Measurements from ENCODE around the gene ANO7. TPM values are rescaled to one million over a fixed set of nuclear protein-coding genes. Genes with fewer than 3 reads are reported as not detected.
A peak's percentile ranks its signal among the peaks of the same experiment; 100 is the strongest.

The ANO7 gene
- total RNA-seq, 1 donor from 2014 or later, result 0.45 TPM

DNA sequence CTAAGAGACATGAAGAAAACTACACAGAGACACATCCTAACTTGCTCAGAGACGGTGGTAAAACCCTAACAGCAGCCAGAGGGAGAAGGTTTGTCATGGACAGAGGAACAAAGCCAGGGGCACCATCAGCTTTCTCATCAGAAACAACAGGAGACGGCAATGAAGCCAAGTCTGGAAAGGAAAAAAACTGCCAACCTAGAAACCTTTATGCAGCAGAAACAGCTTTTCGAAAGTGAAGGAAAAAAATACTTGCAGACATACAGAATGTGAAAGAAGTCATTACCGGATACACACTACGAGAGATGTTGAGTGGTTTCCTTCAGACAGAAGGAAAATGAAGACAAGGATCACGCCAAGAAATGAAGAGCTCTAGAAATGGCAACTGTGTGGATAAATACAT lies 55.9 kb downstream of the ANO7 start:
- no peak for DNase-seq (ENCODE audit: low read depth)

DNA sequence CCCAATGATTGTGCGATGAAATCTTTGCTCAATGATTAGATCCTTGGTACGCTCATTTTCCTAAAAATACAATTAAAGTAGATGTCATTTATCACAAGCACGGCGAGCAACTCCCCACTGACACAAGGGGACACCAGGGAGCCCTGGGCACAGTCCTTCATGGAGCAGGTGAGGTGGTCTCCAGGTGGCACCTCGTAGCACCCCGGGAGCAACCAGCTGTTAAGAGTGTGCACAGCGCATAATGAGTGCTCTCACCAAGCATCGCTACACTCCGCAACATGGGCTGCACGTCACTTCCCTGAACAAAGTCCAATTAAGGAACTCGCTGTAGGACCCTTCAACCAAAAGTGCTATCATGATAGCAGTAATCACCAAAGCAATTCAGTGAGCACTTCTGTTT lies 59.8 kb downstream of the ANO7 start:
- DNase-seq (ENCODE audit: low read depth), result no peak

DNA sequence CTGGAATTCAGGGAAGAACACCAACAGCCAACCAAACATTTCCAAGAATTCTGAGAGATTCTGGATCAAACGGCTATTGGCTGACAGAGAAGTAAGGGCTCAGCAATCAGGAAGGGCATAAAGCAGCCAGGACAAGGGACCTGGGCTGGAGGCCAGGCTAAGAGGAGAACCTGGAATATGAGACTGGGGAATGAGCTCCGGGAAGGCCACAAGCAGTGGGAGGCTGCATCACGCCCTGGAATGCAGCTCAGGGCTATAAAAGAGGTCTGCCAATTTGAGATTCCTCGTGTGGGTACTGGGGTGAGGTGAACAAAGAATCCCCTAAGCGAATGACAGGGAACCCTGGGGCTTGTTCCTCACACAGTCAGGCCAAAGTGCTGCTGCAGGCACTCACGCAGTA lies 60.4 kb downstream of the ANO7 start:
- peak; percentile 58 for DNase-seq (ENCODE audit: low read depth)

DNA sequence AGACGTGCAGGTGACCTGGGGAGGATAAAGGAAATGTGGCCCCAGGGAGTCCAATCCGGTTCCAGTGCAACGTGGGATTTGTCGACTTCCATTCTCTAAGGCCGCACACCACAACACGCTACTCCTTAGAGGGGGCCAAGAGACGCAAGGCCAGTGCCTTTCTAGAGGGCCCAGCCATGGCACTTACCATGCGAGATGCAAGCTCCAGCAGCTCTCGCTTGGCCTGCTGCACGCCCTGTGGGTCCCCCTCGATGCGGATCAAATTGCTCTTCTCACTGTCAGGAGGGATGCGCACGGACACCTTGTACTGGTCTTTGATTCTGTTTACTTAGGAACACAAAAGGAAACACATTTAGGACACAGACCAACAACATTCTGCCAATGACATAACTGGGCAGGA lies 61.2 kb downstream of the ANO7 start:
- no peak for DNase-seq (ENCODE audit: low read depth)

DNA sequence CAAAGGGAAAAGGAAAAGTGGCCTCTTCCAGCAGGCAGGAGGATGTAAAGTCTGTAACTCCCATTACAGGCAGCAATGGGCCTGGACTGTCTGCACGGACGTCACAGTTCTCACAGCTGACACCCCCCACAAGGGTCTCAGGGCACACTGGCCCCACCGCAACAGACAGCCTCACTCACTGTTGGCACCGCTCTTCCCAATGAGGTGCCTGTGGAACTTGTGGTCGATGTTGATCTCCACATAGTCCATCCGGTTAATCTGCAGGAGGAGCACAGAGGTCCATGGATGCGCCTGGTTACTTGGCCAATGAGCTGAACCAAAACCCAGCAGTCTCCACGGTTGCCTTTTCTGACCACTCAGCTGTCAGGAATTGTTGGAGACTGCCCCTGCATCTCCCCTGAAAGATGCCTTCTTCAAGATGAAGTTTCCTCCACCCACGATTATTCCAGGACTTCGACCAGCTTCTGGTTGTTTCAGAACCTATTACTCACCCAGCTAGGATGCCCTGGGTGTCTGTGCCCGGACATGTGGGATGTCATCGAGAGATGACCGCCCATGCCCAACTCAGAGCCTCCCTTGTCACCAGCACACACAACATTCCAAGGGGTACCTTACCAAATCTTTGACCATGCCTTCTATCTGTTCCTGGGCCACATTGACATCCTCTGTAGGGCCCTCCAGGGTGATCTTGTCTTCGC lies 64.5 kb downstream of the ANO7 start:
- no peak for DNase-seq (ENCODE audit: low read depth)

DNA sequence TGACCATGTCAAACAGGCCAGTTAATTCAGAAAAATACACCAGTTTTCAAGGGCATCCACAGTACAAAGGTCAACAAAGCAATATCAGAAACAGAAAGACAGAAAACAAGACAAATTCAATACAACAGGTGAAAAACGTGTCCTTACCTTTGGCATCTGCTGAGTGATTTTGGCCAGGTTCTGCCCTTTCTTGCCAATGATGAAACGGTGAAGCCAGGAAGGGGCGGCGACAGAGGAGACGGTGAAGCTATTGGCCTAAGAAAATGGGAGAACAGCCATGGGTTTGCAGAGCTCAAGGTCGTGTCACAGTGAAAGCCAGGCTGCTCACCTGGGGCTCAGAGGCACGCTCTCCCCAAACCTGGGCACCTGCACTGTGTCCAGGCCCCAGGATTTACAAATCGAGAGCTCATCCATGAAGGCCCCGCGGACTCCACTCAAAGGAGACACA lies 66.5 kb downstream of the ANO7 start:
- no peak for DNase-seq (ENCODE audit: low read depth)

DNA sequence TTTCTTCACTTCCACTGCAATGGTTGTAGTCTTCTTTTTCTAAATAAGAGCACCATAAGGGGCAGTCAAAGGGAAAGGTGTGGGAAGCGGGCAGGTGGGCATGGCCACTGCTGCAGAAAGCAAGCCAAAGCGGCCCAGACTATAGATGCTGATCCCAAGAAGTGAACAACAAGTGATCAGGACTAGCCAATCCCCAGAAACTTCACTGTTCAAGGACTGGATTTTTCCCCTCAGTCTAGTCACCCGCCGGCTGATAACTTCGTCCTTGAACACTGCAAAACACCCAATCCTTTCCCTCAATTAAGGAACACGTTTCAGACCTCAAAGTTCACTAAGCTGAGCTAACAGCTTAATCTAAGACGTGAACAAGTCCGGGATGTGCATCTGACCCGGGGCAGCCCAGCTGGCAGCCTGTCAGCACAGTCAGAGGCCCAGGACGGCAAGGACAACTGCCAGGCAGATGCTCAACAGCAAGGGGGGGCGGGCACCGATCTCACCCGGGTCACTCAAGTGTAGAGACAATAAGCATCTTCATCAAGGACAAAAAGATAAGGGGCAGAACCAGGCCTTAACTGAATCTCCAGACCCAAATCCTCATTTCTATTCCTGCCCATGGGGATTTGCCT lies 67.2 kb downstream of the ANO7 start:
- no peak for DNase-seq (ENCODE audit: low read depth)

DNA sequence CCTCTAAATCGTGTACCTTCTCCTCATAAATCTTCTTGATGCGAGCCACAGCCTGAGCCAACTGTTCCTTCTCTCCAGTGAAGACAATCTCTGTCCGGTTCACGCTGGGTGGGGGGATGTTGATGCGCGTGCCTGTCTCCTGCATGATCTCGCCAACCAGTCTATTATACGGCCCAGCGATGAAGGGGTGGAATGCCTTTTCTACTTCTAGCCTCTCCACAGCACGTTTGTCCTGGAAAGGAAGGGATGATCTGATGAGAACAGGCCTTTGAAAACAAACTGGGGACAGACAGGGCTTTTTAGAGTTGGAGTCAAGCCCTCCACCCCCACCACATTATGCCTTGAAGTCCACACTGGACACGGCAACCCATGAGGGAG lies 67.7 kb downstream of the ANO7 start:
- DNase-seq (ENCODE audit: low read depth), result no peak

DNA sequence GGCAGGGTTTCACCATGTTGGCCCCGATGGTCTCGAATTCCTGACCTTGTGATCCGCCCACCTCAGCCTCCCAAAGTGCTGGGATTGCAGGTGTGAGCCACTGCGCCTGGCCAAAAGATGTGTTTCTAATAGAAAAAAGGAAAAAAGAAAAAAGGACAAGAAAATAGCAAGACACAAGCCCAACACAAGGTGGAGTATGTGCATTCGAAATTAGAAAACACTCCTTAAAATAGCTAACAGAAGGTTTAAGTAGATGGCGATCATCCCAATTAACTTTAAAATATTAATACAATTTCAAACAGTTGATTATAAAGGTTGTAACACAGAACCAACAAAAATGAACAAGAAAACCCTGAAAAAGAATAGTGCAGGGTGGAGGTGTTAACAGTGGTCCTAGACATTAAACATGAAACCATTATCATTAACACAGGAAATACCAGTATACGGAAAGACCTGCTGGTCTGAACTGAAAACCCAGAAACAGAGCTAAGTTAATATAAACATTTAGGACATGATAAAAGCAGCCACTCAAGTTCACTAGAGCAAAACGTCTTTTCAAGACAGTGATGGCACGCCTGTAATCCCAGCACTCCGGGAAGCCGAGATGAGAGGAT lies 69.0 kb downstream of the ANO7 start:
- no peak for DNase-seq (ENCODE audit: low read depth)

DNA sequence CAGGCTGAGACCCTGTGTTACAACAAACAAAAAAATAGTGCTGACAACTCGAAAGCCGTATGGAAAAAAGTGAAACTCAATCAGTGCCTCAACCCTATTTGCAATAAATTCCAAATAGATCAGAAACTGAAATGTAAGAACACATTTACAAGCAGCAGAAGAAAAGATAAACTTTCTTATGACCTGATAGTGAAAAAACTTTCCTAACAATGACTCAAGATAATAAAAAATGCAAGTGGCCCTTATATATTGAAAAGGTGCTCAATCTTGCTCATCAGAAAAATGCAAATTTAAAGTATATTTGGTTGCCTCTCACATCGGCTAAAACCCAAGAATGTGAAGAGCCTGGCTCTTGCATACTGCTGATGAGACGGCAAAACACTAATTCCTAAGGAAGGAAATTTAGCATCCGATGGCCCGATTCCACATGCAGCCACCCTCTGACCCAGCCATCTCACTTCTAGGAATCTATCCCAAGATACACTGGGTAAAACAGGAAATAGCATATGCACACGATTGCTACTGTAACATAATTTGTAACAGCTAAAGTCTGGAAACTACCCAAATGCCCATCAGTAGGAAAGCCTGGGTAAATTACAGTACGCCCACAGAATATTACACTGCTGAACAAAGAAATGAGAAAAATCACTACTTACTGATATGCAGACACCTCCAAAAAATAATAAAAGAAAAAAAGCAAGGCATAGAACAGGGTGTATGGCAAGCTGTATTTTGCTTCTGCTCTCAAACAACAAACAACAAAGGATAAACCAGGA lies 70.2 kb downstream of the ANO7 start:
- no peak for DNase-seq (ENCODE audit: low read depth)

DNA sequence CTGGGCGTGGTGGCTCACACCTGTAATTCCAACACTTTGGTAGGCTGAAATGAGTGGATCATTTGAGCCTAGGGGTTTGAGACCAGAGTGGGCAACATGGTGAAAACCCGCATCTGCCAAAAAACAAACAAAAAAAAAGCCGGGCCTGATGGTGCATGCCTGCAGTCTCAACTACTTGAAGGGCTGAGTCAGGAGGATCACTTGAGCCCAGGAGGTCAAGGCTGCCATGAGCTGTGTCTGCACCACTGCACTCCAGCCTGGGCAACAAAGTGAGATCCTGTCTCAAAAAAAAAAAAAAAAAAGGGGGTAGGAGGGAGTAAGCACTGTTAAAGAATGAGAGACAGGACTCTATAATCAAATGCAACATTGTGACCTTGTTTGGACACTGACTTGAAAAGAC lies 72.4 kb downstream of the ANO7 start:
- DNase-seq (ENCODE audit: low read depth), result no peak

DNA sequence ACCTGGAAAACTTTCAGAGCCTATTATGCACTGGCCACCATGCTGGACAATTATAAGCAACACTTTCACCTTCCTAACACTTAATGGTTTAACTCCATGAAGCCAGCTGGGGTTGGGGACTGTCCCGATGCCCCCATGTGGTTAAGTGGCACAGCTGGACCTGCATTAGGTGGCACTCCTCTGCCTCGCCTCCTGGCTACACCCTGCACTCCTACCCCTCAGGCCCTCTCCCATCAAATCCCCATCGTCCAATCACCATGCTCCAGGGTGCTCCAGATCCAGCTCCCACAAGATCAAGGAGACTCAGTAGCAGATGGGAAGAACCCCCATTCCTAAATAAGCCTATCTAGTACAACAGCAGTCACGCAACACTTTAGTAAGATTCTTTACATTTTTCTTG lies 73.2 kb downstream of the ANO7 start:
- DNase-seq (ENCODE audit: low read depth), result no peak

DNA sequence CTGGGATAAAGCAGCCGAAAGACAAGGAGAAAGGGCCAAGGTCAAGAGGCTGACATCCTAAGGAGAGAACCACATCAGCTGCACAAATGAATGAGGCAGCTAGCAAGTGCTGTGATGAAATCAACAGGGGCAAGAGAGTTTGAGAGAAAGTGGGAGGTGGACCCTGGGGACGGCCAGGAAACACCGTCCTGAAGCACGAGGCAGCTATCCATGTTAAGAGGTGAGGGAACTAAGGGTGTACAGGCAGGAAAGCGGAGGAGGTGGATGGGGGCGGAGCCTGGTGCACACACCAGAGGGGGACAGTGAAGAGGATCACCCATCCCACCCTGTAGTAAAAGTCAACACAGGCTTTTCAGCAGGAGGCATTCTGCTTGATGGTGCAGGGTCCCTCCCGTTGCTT lies 74.6 kb downstream of the ANO7 start:
- no peak for DNase-seq (ENCODE audit: low read depth)

DNA sequence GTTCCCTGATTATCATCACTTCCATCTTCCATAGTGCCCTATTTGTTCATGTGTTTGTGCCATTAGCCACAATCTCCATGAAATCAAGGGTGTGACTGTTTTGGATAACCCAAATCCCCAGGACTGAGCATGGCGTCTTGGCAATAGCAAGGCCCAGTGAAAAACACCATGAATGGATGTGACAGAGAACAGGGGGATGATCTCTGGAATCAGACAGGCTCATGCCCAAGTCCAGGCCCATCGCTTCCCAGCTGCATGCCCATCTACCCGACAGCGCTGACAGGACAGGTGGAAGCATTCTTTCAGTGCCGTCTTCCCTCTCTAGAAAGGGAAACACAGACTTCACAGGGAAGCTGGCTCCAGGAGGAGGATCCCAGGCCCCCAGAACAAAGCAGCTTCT lies 77.0 kb downstream of the ANO7 start:
- peak; percentile 19 for DNase-seq (ENCODE audit: low read depth)

DNA sequence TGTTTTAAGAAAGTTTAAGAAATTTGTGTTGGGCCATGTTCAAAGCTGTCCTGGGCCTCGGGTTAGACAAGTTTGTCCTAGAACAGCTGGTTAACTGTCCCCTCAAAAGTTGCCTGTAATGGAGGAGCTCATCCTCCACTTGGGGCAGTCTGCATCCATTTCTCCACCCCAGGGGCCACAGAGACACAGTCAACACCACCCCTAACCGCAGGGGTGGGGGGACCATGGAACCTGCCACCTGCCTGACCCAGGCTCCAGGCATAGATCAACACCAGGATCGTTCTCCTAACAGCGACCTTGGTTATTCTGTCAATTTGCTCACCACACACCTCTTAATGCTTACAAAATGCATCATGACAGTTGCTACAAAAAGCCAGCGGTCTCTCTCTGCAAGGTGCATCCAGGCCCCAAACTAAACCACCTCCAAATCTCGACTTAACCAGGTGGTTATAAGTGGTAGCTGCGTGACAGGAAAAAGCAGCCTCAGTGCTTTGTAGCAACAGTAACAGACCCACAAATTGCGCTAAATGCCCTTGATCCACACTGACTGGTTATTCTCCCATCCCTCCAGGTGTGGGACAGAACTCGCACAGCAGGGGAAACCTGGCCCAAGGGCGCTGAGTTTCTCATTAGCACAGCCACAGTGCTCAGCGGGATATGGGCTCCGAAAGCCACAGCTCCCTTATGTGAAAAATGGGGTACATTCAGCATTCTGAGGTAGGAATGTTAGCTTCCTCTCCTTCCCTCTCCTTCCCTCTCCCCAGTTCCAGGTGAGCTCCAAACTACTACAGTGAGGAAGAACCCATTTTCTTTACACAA lies 79.0 kb downstream of the ANO7 start:
- DNase-seq (ENCODE audit: low read depth), result no peak

DNA sequence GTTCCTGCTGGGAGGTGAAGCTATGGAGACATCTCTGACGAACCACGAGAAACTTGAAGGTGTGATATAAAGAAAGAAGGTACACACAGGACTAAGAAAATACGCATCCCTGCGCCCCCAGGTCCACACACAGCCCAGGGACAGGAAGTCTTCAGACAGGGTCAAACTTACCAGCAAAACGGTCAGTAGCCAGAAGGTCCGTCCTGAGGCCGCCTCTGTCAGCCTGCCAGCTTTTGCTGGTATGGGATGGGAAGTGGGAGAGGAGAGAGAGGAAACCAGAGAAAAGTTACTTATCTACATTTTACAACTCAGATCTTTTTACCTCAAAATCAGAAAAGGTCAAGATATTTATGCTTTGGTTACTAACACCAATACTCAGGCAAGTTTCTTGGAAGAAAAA lies 79.8 kb downstream of the ANO7 start:
- DNase-seq (ENCODE audit: low read depth), result no peak

DNA sequence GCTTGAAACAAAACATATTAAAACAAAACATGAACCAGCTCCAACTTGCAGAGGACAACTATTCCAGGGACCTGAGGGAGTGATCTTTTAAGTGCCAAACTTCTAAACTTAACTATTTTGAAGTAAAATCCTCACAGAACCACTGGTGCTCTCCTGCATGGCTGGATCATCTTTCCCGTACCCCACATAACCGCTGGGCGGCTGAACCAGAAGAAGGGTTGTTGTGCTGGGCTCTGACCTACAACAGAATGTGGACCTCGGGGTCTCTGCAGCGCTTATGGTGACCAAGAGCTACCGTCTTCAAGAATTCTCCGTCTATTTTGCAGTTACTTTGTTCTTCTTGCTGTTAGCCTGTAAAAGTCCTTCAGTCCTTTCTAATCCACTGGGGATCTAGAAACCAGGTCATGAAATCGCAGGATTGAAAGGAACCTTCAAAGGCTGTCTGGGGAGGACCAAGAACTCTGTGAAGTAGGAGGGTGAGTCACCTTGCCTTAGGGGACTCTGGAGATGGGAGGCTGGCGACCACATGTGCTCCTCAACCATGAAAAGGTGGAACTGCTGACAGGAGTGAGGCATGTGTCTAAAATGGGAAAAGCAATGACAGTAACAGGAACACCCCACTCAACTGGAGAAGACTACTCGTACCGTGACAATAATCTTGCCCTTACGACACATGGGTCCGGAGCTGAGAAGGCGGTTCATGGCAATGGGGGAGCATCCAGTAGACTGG lies 80.4 kb downstream of the ANO7 start:
- peak; percentile 47 for DNase-seq (ENCODE audit: low read depth)

DNA sequence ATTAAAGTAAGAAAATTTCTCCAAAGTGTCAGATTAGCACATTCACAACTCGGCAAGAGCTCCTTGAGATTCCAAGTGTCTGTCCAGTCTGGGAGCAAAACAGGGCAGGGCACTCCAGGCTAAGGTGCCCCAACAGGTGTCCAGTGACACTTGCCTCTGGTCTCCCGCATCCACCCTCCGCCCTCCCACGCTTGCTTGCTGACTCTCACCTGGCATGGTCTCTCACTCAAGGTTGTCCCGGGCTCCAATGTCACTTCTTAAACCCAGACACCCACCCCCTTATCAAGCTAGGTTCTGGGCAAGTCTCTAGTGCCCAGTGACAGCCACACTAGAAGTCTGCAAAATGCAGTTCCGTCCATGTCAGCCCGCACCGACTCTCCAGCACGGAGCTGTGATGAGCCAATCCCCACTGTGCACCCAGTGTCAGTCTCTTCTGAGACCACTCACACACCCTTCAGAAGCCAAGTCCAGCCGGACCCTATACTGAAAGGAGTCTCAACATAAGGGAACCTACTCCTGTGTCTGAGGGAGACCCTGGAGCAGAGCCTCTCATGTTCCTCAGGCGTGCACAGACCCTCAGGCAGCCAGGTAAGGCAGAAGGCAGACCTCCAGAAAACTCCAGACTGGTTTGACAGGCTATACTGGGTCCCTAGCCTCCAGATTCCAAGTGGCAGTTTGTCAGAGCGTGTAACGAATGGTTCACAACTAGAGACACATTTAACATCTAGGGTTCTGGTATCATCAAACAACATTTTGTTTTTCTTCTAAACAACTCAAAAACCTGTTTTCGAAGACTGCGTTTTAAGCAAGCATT lies 81.4 kb downstream of the ANO7 start:
- DNase-seq (ENCODE audit: low read depth), result peak; percentile 9

DNA sequence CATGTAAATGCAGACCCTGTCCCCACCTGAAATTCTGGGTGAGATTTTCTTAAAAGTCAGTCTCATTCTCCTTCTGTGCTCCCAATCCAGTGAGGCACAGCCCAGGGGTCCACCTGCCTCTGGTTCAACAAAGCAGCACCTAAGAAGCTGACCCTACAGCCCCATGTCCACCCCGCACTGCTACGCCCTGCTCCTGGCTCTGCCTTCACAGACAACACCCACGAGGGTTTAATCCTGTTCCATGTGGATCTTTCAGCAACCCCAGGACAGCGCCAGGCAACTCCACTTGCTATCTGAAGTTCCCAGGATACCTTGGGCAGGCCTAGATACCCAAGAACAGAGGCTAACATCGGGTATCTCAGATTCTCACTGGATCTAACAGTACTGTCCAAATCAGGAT lies 82.1 kb downstream of the ANO7 start:
- DNase-seq (ENCODE audit: low read depth), result no peak

Measured in myocyte (in vitro differentiated cells).